Stimulated activated CD4-positive, alpha-beta T cell treated with anti-CD3 and anti-CD28 coated beads, TNF-alpha, amount 100 ng/mL, for 4 hours (primary cell): ENCODE data around the gene DLG1.

ENCODE experiments used
- DNase-seq, 3 experiments: peaks; one replicate each; pipeline ENCODE4 v3.0.0-alpha.2; 2020; ENCODE audit warnings: low read depth in 3 of 3

Gene DLG1

DNA sequence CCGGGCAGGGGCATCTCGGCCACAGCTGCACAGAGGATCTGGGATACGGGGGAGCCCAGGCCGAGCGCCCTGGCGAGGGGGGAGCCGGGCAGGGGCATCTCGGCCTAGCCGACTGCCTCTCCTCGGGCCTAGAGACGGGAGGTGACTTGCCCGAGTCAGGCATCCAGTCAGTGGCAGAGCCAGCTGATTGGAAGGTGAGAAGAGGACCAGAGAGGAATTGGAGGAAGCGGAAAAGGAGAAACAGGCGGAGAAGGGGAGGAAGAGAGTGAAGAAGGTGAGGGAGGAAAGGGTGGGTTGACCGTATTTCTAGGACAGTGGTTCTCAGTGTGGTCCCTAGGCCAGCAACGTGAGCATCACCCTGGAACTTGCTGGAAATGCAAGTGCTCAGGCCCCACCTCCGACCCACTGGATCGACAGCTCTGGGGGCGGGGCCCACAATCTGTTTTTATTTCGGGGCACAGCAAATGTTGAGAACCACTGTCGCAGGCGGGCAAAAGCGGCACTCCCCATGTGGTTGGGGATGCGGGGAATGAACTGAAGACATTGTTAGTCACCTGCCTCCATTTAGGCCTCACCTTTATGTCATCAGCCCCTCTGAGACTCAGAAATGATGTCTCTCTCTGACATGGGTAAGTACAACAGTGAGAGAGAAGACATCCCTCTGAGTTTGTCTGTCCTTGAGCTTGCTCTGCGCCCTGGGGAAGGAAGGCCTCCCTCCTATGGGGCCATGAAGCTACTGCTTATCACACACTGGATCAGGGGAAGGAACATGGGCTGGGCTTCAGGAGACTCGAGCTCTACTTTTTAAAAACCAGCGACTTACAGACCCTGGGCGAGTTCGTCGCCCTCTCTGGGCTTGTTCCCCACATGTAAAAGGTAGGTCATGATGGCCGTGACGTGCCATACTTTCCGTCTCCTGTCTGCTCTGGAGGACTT, 267.8 kb downstream of the DLG1 start:
- no peak for DNase-seq

GRCh38 chr3:197029511-197030167, 268.8 kb downstream of the DLG1 start, which contains the start of gene MELTF:
TSS of gene MELTF (minus strand) at chr3:197029817. CDS start at chr3:197029702, 115 bp downstream.
- DNase-seq: peak; percentile 39 to 65 (median 40)

DNA sequence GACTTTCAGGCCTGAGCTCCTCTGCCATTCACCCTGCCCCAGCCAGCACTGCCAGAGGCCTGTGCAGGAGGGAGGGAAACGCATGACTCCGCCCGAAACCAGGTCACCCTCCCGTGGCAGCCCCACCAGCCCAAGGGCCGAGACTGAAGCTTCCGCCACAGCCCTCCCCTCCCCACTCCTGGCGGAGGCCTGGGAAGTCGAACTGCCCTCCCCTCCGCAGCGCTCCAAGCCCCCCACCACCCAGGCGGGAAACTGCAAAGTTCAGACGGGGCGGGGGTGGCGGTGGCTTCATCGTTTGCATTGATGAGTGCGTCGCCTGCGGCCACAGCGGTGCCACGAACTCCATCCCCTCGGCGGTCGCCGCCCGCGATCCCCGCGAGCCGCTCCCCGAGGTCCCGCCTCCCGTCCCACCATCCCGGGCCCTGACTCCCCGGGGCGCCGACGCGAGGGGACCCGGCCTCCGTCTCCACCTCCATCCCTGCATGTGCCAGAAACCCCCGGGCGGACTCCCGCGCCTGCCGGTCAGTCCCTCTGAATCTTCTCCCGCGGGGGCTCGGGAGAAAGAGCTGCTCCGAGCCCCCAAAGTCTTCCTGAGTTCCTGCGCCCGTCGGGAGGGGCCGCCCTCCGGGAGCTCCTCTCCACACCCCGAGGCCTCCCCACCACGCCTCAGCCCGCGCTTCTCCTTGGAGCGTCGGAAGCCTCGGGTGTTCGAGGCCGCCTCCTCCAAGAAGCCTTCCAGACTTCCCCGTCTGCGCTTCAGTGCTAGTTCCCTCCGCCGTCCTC, 269.5 kb downstream of the DLG1 start:
- DNase-seq: peak in 1 of 3 experiments; percentile 6

DNA sequence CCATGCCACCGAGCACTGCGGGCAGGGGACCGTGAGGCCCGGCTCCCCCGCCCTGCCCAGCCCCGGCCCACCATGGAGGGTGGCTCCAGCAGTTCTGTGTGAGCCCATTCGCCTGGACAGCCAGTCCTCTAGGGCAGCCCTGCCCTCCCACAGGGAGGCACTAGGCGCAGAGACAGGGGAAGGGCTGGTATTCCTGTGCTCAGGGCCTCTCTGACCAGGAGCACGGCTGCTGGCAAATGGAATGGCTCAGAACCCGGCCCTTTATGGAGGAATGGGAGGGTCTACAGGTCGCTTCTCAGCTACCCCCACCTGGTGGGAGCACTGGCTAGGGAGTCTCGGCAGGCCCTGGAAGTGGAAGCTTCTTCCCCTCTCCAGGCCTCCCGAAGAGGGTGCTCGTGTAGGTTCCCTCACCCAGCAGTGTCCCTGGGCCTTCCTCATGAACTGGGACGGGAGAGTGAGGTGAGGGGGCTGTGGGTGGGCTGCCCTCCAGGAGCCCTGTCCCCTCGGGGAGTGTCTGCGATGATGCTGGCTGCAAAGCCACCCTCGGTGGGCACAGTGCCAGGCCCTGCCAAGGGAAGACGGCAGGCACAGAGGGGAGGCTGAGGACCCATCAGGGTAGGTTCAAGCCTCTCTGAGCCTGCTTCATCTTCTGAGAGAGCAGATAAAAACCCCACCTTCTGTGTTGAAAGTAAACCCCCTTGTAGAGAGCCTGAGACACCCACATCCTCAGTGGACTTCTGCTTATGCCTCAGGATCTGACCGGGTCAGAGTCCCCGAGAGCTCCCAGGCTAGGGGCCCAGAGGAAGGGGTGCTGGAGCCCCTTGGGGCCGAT, 270.3 kb downstream of the DLG1 start:
- no peak for DNase-seq

DNA sequence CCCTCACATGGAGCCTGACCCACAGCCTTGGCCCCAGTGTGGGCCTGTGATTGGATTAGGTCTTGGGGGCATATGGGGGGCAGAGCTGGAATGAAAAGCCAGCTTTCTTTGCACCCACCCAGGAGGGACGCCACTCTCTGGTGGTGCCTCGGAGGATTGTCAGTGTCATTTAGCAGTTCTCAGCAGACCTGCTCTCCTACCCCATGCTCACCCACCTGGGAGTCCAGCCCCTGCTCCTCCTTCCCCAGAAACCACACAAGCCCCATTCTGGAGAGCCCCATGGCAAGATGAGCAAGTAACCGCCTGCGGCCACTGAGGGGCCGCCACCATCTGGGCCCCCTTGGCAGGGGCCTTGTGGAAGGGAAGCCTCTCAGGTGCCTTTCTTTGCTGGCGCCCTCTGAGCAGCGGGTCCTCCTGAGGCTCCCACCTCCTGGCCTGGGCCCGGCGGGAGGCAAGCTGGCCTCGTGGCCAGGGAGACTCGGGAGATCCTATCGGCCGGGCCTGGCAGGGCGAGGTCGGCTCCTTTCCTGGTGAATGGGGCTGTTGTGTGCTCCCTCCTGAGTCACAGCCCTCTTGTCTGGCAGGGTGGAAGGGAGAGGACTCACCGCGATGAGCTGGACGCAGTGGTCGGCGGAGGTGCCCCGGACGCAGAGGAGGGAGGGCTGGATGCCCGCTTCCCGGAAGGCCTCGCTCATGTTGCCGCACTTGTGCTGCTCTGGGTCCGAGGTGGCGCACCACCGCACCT, 271.1 kb downstream of the DLG1 start:
- no peak for DNase-seq

- no peak for DNase-seq
Measured at GRCh38 chr3:197026481-197026866, 271.9 kb downstream of the DLG1 start.

DNA sequence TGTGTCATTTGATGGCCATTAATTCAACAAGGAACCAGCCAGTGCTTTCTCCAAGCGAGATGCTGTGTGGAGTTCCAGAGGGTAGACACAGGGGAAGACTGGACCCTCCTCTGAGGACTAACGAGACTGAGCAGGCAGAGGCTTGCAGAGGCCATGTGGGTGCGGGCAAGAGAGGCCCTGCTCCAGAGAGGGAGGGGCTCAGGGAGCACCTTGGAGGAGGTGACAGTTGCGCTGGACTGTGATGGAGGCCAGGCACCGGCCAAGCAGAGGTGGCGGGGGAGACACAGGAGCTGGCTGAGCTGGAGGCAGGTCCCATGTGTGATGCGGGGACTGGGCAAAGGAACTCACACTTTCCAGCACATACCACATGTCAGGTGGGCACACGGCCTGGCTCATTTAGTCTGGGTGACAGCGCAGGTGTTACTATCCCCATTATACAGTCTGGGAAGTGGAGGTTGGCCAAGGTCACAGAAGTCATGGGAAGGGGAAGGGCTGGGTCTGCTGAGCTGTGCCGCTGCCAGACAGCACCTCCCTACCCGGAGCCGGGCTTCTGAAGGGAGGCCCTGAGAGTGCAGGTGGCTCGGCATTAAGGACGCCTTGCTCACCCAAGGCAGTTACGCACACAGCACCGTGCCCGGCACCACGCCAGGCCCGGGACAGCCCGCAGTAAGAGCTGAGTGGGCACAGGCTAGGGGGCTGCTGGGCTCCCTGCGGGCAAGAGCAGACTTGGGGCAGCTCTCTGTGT, 272.5 kb downstream of the DLG1 start:
- DNase-seq: no peak

DNA sequence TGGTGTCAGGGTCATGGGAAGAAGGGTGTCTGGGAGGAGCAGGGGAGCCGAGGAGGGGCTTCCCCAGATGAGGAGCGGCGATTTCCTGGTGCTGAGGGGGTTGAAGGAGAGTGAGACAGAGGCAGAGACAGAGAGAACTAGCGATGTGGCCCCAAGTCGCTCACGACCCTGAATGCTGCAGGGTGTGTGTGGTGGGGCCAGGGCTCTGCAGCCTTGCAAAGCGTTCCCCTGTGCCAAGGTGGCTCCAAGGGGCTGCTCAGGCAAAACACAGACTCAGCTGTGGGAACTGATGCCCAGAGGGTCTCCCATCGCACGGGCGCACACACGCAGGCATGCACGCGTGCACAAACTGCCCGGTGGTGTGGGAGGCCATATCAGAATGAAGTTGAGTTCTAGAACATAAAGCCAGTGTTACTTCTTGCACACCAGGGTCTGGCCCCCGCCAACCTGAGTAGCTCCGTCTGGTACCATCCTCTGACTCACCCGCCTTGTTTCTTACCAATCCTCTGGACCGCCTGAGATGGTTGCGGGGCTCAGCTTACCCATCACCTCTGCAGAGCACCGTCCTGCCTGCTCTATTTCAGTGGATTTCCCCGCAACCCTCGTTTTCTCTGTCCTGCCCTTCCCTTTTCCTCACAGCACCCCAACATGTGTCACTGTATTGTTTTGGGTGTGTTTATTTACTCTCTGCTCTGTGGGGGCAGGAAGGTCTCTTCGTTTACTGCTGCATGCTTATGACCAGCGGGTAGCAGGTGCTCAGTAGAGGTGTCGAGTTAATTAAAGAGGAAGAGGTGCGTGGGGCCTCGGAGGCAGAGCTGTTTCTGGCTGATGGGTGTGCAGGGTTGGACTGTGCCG, 273.3 kb downstream of the DLG1 start:
- DNase-seq: no peak

DNA sequence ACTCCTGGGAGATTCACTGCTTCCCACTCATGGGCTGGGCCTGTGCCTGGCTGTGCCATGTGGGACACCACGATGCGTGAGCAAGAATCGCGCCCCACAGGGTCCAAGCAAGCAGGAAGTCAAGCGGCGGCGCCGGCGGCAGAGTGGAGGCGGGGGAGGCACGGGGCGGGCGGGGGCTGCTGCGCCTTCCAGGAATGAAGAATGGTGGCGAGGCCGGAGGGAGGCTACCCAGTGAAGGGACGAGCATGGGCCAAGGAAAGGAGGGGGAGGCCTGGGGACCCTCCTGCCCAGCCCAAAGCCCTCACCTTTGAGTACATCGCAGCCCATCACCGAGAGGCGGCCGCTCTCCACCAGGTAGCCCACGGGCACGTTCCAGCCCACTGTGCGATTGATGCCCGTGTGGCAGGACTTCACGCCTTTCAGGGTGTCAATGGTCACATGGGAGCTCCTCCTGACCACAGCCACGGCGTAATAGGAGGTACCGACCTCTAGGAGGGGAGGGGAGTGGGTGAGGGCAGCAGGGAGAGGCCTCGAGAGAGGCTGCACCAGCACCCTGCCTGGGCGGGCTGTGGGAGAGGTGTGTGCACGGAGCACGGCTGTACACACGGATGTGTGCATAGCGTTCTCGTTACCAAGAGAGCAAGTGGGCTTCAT, 274.3 kb downstream of the DLG1 start:
- no peak for DNase-seq

DNA sequence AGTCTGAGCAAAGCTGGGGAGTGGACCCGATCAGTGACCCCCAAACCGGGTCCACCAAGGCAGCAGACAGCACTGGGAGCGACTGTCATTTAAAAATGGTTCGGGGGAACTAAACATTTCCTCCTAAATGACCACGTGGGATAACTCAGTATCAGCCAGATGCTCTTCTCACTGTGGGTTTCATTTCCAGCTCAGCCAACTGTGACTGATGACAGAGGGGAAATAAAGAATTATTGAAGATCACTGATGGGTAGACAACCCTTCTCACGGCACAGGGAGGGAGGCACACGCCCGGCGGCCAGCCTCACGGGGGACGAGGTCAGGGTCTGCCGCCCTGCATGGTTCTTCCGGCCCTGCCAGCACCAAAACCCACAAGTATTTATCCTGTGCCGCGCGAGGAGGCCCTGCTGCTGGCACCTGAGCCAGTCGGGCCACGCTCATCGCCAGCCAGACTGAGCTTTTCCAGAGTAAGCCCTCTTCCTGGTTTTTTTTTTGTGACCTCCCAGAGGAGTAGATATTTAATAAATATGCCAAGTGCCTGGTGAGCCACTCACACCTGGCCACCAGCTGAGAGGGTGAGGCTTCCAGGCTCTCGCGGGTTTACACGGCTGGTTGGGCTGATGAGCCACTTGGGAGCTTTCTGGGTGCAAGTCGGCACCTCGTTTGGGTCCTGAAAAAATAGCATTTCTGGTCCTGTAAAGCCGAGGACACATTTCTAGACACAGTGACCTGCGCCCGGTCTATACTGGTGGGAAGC, 275.0 kb downstream of the DLG1 start:
- DNase-seq: no peak

DNA sequence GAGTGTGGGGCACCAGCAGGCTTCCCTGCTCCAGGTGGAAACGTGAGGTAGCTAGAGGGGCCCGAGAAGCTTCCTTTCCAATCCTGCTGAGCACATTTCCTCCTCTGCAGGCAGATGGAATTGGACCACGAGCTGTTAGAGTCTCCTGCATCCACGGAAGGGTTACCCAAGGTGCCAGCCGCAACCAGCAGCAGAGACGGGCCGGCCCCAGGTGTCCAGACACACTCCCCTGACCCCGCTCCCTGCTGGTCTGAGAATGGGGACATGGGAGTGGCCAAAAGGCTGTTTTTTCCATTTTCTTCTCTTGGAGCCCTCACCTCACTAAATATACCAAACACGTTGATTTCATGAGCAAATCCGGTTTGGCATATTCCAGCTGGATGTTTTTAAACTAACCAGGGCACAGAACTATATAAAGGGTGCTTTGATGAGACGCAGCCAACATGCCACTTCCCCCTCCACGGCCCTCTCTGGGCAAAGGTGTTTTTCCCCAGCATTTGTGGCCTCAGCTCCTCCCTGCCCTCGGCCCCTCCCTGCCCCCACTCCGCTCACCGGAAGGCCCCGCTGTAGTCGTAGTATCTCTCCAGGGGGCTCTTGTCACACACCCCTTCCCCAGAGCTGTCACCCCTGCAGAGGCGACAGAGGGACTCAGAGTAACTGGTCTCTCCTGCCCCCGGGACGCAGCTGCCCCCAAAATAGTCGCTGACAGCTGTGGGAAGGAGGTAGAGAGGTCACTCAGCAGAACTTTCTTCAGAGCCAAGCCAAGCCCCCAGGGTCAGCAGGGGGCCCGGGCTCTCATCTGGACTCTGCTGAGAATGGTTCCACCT, 275.8 kb downstream of the DLG1 start:
- no peak for DNase-seq

- DNase-seq: no peak
Measured at GRCh38 chr3:197021729-197022404, 276.5 kb downstream of the DLG1 start.

DNA sequence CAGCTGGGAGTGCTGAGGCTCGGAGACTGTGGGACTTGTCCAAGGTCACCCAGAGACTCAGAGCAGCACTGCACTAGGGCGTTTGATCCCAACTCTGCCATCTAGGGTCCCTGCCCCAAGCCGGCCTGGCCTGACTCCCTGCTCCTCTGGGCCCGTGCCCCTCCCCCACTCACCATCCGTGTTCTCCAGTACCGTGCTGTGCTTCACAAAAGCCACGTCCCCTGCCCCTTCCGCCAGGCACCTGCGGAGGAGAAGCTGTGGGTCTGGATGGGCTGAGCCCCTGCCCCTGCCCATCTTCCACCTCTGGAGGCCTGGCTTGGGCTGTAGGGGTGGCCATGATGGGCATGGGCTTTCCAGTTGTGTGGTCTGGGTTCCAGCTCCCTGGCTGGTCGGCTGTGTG, 277.2 kb downstream of the DLG1 start:
- no peak for DNase-seq

- no peak for DNase-seq
Measured at GRCh38 chr3:197019535-197019934, 278.9 kb downstream of the DLG1 start.

DNA sequence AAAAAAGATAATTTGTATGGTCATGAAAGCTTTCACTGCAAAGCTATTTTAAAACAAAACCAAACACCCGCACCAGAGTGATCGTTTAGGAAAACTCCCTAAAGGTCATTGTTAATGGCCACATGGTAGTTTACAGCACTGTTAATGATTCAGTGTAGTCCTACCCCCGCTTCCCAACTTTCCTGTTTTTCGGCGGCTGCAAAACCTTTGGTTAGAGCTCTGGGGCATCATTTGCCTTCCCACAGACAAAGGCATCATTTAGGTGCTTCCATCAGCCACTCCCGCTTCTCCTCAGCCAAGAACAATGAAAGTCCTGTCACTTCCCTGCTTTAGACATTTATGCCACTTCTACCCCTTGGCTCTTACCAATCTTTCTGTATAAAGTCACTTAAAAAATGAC, 279.4 kb downstream of the DLG1 start:
- no peak for DNase-seq

- no peak for DNase-seq
Measured at GRCh38 chr3:197017003-197017402, 281.4 kb downstream of the DLG1 start.
